Right lobe of liver (tissue), 6 donors: ENCODE data around the gene TTL. TPM values are rescaled to one million over a fixed set of nuclear protein-coding genes. Genes with fewer than 3 reads are reported as not detected.
A peak's percentile ranks its signal among the peaks of the same experiment; 100 is the strongest.

Experiments
- ATAC-seq, 4 donors: fragments of 200-7000 bp; cut with Tn5 transposase; one replicate each; pipeline ENCODE4 v1.9.1; 2020; ENCODE audit warnings: mild to moderate bottlenecking in 4 of 4, moderate library complexity in 4 of 4
- DNase-seq, 3 donors: peaks; one replicate each; pipeline ENCODE4 v3.0.0-alpha.2; 2020
- H3K27ac ChIP-seq, 3 donors: fragments of 200-600 bp; one replicate each; pipeline ENCODE4 v1.8.0; 2022
- H3K27me3 ChIP-seq, 2 donors: fragments of 200-600 bp; one replicate each; pipeline ENCODE4 v1.8.0; 2022
- H3K36me3 ChIP-seq, 4 donors: fragments of 200-600 bp; sonication (generic) in 1 of 4; one replicate each; pipeline versions ENCODE4 v1.5.1 to v1.8.0; 2017 to 2022; ENCODE audit warnings: control low read depth in 1 of 4
- H3K4me1 ChIP-seq, 4 donors: fragments of 200-600 bp; sonication (generic) in 1 of 4; one replicate each; pipeline versions ENCODE4 v1.5.1 to v1.8.0; 2017 to 2022; ENCODE audit warnings: control low read depth in 1 of 4
- H3K4me3 ChIP-seq, 3 donors: fragments of 200-600 bp; one replicate each; pipeline ENCODE4 v1.8.0; 2022
- H3K9me3 ChIP-seq, 4 donors: fragments of 200-600 bp; sonication (generic) in 1 of 4; one replicate each; pipeline versions ENCODE4 v1.5.1 to v1.8.0; 2017 to 2022; ENCODE audit warnings: control low read depth in 1 of 4
- CTCF ChIP-seq, 4 donors: fragments of 200-600 bp in 3 of 4; fragments of 450-650 bp in 1 of 4; IDR thresholded peaks; one replicate each; pipeline versions ENCODE4 v1.5.1 to v1.8.0; 2016 to 2022; ENCODE audit warnings: antibody characterized with exemption in 4 of 4, mild to moderate bottlenecking in 2 of 4
- POLR2A ChIP-seq: fragments of 450-650 bp; IDR thresholded peaks from one replicate; pipeline ENCODE4 v1.6.1; 2017; ENCODE audit warnings: antibody characterized with exemption, mild to moderate bottlenecking
- WGBS: methylation state at CpG from one replicate; pipeline ENCODE4 v1.1.6; 2018; ENCODE audit warnings: low coverage, low lambda C conversion rate; ENCODE audit not compliant: insufficient coverage; ENCODE audit errors: missing lambda C conversion rate; 5-methylcytosine and 5-hydroxymethylcytosine counted together
- intact Hi-C, 2 donors: fragments of 100-400 bp; cut with DNase I; formaldehyde crosslinking; loops; one replicate each; pipeline versions ENCODE4 v1.11.2 to v1.14.1; 2022
- total RNA-seq, 6 experiments: library from RNA; depleted of rRNA in 2 of 6; stranded (reverse); fragments of >200 nt in 2 of 6; fragmentation: NEBNext Ultra II Directional in 3 of 6; extraction: Animal tissue kit (Norgen Biotek cat#: 25700) in 3 of 6; gene quantifications; one replicate each; pipeline versions ENCODE4 v1.1.0 to v1.2.4, GENCODE V29; 2016 to 2023
- donor health status: DM: no; HTN: yes; CAD: no.
- donor health status: DM: no; HTN: no; CAD: no.
- donor health status: DM: no; HTN: no; CAD: no.
- donor health status: DM: no; HTN: yes; CAD: no.
- donor health status: DM: no; HTN: yes; CAD: no.

The TTL gene
- total RNA-seq, 6 experiments from 2014 or later = 8.1 to 29.6 (median 15.6) TPM

GRCh38 chr2:112485849-112486248, 3.9 kb downstream of the TTL start:
- intact Hi-C loops = loop anchor here in 1 of 2 donors (10.0 kb wide), 1 partner anchor 89 kb away; no protein-coding TSS in a partner anchor
- H3K27ac ChIP-seq = no peak overlapping the region
- 93% methylated on average over 3 of the region's 6 CpGs for WGBS

GRCh38 chr2:112486895-112487294, 4.9 kb downstream of the TTL start:
- 91% methylated on average over 3 of the region's 5 CpGs for WGBS

More at GRCh38 chr2:112485849-112486248, 3.9 kb downstream of the TTL start:
- Histone ChIP-seq H3K9me3 (no peaks in the 10 kb centered on the region), H3K4me3 (no peak overlapping the region), H3K27me3 (no peaks in the 10 kb centered on the region), H3K36me3 (no peaks in the 10 kb centered on the region), H3K4me1 (peaks cover 0 to 10% (median 0%) of the 10 kb centered on the region in 4 donors)
- DNase-seq (no peak), ATAC-seq (no peak)
- TF ChIP-seq CTCF (IDR thresholded peaks at IDR 0.05) = no peak
- no peak for TF ChIP-seq POLR2A

GRCh38 chr2:112487444-112487961, 5.5 kb downstream of the TTL start:
- WGBS = 88% methylated on average over 2 of the region's 4 CpGs
- intact Hi-C loops = loop anchor here in 1 of 2 donors (10.0 kb wide), 1 partner anchor 87 kb away; no protein-coding TSS in a partner anchor

More at GRCh38 chr2:112486895-112487294, 4.9 kb downstream of the TTL start:
- Histone ChIP-seq H3K4me1 (peaks cover 0 to 10% (median 0%) of the 10 kb centered on the region in 4 donors), H3K36me3 (no peaks in the 10 kb centered on the region), H3K9me3 (no peaks in the 10 kb centered on the region), H3K27ac (no peak overlapping the region), H3K27me3 (no peaks in the 10 kb centered on the region), H3K4me3 (no peak overlapping the region)
- intact Hi-C loops = loop anchor here in 1 of 2 donors (10.0 kb wide), 1 partner anchor 88 kb away; no protein-coding TSS in a partner anchor
- ATAC-seq = no peak
- TF ChIP-seq CTCF (IDR thresholded peaks at IDR 0.05) (no peak), POLR2A (no peak)
- no peak for DNase-seq

GRCh38 chr2:112488201-112488600, 6.2 kb downstream of the TTL start:
- H3K4me3 ChIP-seq = no peak overlapping the region
- intact Hi-C loops = loop anchor here in 1 of 2 donors (10.0 kb wide), 1 partner anchor 87 kb away; no protein-coding TSS in a partner anchor

More at GRCh38 chr2:112487444-112487961, 5.5 kb downstream of the TTL start:
- H3K27ac ChIP-seq = no peak overlapping the region
- peaks cover 0 to 10% (median 0%) of the 10 kb centered on the region in 4 donors for H3K4me1 ChIP-seq
- no peak for DNase-seq
- H3K4me3 ChIP-seq = no peak overlapping the region
- no peaks in the 10 kb centered on the region for H3K9me3 ChIP-seq
- H3K36me3 ChIP-seq = no peaks in the 10 kb centered on the region
- ATAC-seq = no peak
- no peaks in the 10 kb centered on the region for H3K27me3 ChIP-seq
- TF ChIP-seq CTCF (IDR thresholded peaks at IDR 0.05) = no peak
- no peak for TF ChIP-seq POLR2A

More at GRCh38 chr2:112488201-112488600, 6.2 kb downstream of the TTL start:
- Histone ChIP-seq H3K27me3 (no peaks in the 10 kb centered on the region), H3K27ac (no peak overlapping the region), H3K36me3 (no peaks in the 10 kb centered on the region), H3K9me3 (no peaks in the 10 kb centered on the region), H3K4me1 (peaks cover 0 to 4% (median 0%) of the 10 kb centered on the region in 4 donors)
- TF ChIP-seq CTCF (IDR thresholded peaks at IDR 0.05) = no peak
- no peak for TF ChIP-seq POLR2A
- 68% methylated on average over 5 of the region's 6 CpGs for WGBS
- ATAC-seq = peak in 1 of 4 donors; percentile 23
- DNase-seq = no peak
